K562 (cell line): ENCODE results near the gene BAD. TPM values are rescaled to one million over a fixed set of nuclear protein-coding genes. Genes with fewer than 3 reads are reported as not detected.

Experiments used
- BACH1 ChIP-seq: fragments of 200-800 bp; sonication (Bioruptor generic); IDR thresholded peaks from 2 replicates; pipeline ENCODE4 v1.6.1; 2016; ENCODE audit warnings: missing genetic modification characterization, missing compliant biosample characterization
- C11orf30 ChIP-seq: fragments of 450-650 bp; IDR thresholded peaks from 2 replicates; pipeline ENCODE4 v1.6.1; 2016; ENCODE audit warnings: low read depth, mild to moderate bottlenecking
- CREBBP ChIP-seq: IDR thresholded peaks from one replicate; pipeline ENCODE4 v1.6.1; 2012; ENCODE audit warnings: low read depth, mild to moderate bottlenecking, control low read depth, inconsistent platforms, low read length
- CTCF ChIP-seq, 3 experiments: IDR thresholded peaks in 2 of 3; conservative IDR thresholded peaks in 1 of 3; 2 replicates each; pipeline ENCODE4 v1.5.1; 2011 to 2012; ENCODE audit warnings: low read length in 3 of 3, mild to moderate bottlenecking in 3 of 3, control low read depth in 2 of 3, improper control_type of control experiment in 1 of 3, inconsistent platforms in 1 of 3, low read depth in 1 of 3, mixed read lengths in 1 of 3, moderate library complexity in 1 of 3; ENCODE audit not compliant: insufficient read depth in 2 of 3
- HDAC8 ChIP-seq: fragments of 450-650 bp; IDR thresholded peaks from 2 replicates; pipeline ENCODE4 v1.6.1; 2016; ENCODE audit warnings: mild to moderate bottlenecking, missing genetic modification characterization, moderate library complexity, missing compliant biosample characterization
- MAFK ChIP-seq: IDR thresholded peaks from 2 replicates; pipeline ENCODE4 v1.6.1; 2011; ENCODE audit warnings: low read length, improper control_type of control experiment
- NCOA1 ChIP-seq: fragments of 450-650 bp; IDR thresholded peaks from 2 replicates; pipeline ENCODE4 v1.6.1; 2016; ENCODE audit warnings: low read depth
- POLR2B ChIP-seq: fragments of 450-650 bp; IDR thresholded peaks from 2 replicates; pipeline ENCODE4 v1.6.1; 2018; ENCODE audit warnings: low read depth; ENCODE audit not compliant: partially characterized antibody
- RBM14 ChIP-seq: fragments of 200-400 bp; formaldehyde crosslinking; IDR thresholded peaks from 2 replicates; pipeline ENCODE4 v1.6.1; 2018; ENCODE audit warnings: low read depth, mild to moderate bottlenecking, low read length, moderate library complexity, borderline replicate concordance; ENCODE audit not compliant: insufficient read depth
- RBM15 ChIP-seq: fragments of 200-400 bp; formaldehyde crosslinking; IDR thresholded peaks from 2 replicates; pipeline ENCODE4 v1.6.1; 2018; ENCODE audit warnings: mild to moderate bottlenecking, low read length, moderate library complexity; ENCODE audit not compliant: insufficient read depth
- SMARCA4 ChIP-seq: fragments of 450-650 bp; IDR thresholded peaks from 2 replicates; pipeline ENCODE4 v1.6.1; 2016
- STAT5B ChIP-seq: fragments of 250-450 bp; sonication (Bioruptor Pico); IDR thresholded peaks from 2 replicates; pipeline ENCODE4 v1.8.0; 2021; ENCODE audit warnings: mild to moderate bottlenecking, inconsistent platforms
- TAF15 ChIP-seq: fragments of 200-400 bp; formaldehyde crosslinking; IDR thresholded peaks from 2 replicates; pipeline ENCODE4 v1.6.1; 2017; ENCODE audit warnings: mild to moderate bottlenecking, low read depth, low read length, moderate library complexity
- TBL1XR1 ChIP-seq, 2 experiments: IDR thresholded peaks; 2 replicates each; pipeline ENCODE4 v1.6.1; 2012; ENCODE audit warnings: improper control_type of control experiment in 2 of 2, low read length in 2 of 2, mild to moderate bottlenecking in 1 of 2
- TOE1 ChIP-seq, 2 experiments: fragments of 450-650 bp in 1 of 2; sonication (generic) in 1 of 2; formaldehyde crosslinking in 1 of 2; IDR thresholded peaks; 2 replicates each; pipeline versions ENCODE4 v1.7.1 to v1.8.0; 2016 to 2022; ENCODE audit warnings: borderline replicate concordance in 2 of 2, mild to moderate bottlenecking in 2 of 2, antibody characterized with exemption in 1 of 2, inconsistent platforms in 1 of 2, low read depth in 1 of 2, missing genetic modification reagents in 1 of 2, moderate library complexity in 1 of 2
- YY1 ChIP-seq, 3 experiments: IDR thresholded peaks; 2 replicates each; pipeline ENCODE4 v1.6.1; 2011; ENCODE audit warnings: low read length in 2 of 3, mild to moderate bottlenecking in 2 of 3, moderate library complexity in 2 of 3, borderline replicate concordance in 1 of 3, control low read depth in 1 of 3, low read depth in 1 of 3; ENCODE audit not compliant: insufficient read depth in 3 of 3, insufficient replicate concordance in 2 of 3, control insufficient read depth in 1 of 3, insufficient read length in 1 of 3; ENCODE audit errors: extremely low read depth in 1 of 3
- ZC3H8 ChIP-seq: fragments of 450-650 bp; IDR thresholded peaks from 2 replicates; pipeline ENCODE4 v1.6.1; 2017
- ZNF232 ChIP-seq: sonication (generic); formaldehyde crosslinking; IDR thresholded peaks from 2 replicates; pipeline ENCODE4 v1.8.0; 2022; ENCODE audit warnings: mild to moderate bottlenecking, missing genetic modification reagents
- ZNF431 ChIP-seq: sonication (generic); formaldehyde crosslinking; IDR thresholded peaks from 2 replicates; pipeline ENCODE4 v1.8.0; 2022; ENCODE audit warnings: mild to moderate bottlenecking, missing genetic modification reagents
- ZNF707 ChIP-seq: fragments of 250-450 bp; sonication (Bioruptor Pico); conservative IDR thresholded peaks from 2 replicates; pipeline ENCODE4 v1.8.0; 2022; ENCODE audit warnings: inconsistent platforms, mild to moderate bottlenecking, moderate library complexity
- polyA plus RNA-seq, 8 experiments: library from polyadenylated mRNA; depleted of rRNA in 4 of 8; stranded (reverse) in 5 of 8; unstranded in 3 of 8; fragments of >200 nt; fragmentation: Nextera tagmentation in 2 of 8; fragmentation: Illumina TruSeq in 1 of 8; extraction: Ambion mirVana in 2 of 8; extraction: Trizol in 1 of 8; gene quantifications; 2 replicates each; pipeline versions ENCODE4 v1.2.1 to v1.2.3, GENCODE V29; 2011 to 2014; ENCODE audit warnings: inconsistent platforms in 1 of 8, missing spikeins in 1 of 8
- total RNA-seq, 7 experiments: library from RNA; depleted of rRNA in 6 of 7; stranded (reverse); fragments of >200 nt in 6 of 7; fragmentation: Illumina TruSeq in 2 of 7; extraction: Trizol in 2 of 7; gene quantifications; 2 replicates each; pipeline versions ENCODE4 v1.2.1 to v1.2.3, GENCODE V29; 2011 to 2021; ENCODE audit warnings: low replicate concordance in 1 of 7
- TF ChIP-seq, protein P1 (sequence below), 3 experiments: fragments of 200-800 bp in 1 of 3; fragments of 250-450 bp in 1 of 3; fragments of 450-650 bp in 1 of 3; sonication (Bioruptor Pico) in 1 of 3; sonication (Bioruptor generic) in 1 of 3; formaldehyde crosslinking in 1 of 3; IDR thresholded peaks; 2 replicates each; pipeline versions ENCODE4 v1.6.1 to v1.8.0; 2016 to 2022; ENCODE audit warnings: mild to moderate bottlenecking in 2 of 3, missing genetic modification characterization in 2 of 3, missing compliant biosample characterization in 1 of 3, moderate library complexity in 1 of 3

The BAD gene
- total and polyA plus RNA-seq, 9 of the 15 experiments (the other 6 are each of a cell fraction or from before 2014, with no cell fraction given), result 0.61 to 45.6 (median 11.8) TPM

GRCh38 chr11:64331569-64332371 lies 47.3 kb upstream of the BAD start (continued):
- no peak for TF ChIP-seq TAF15
- peak; percentile 52; the same call in 1 of the 2 replicates for TF ChIP-seq HDAC8 (tag)
- peak; percentile 79 for TF ChIP-seq TOE1 (IDR thresholded peaks at IDR 0.05; ENCODE audit: borderline replicate concordance)
- TF ChIP-seq TOE1 (CRISPR knock-in tag; IDR thresholded peaks at IDR 0.05; ENCODE audit: borderline replicate concordance, low read depth), result no peak
- TF ChIP-seq ZNF431 (CRISPR knock-in tag), result no peak
- no peak for TF ChIP-seq RBM14
- TF ChIP-seq NCOA1, result peak; percentile 61; the same call in 1 of the 2 replicates
- TF ChIP-seq STAT5B (CRISPR knock-in tag), result no peak
- TF ChIP-seq SMARCA4, result peak; percentile 91
- peak; percentile 44 for TF ChIP-seq POLR2B
- TF ChIP-seq ZNF232 (CRISPR knock-in tag), result no peak
- TF ChIP-seq, protein P1, sequence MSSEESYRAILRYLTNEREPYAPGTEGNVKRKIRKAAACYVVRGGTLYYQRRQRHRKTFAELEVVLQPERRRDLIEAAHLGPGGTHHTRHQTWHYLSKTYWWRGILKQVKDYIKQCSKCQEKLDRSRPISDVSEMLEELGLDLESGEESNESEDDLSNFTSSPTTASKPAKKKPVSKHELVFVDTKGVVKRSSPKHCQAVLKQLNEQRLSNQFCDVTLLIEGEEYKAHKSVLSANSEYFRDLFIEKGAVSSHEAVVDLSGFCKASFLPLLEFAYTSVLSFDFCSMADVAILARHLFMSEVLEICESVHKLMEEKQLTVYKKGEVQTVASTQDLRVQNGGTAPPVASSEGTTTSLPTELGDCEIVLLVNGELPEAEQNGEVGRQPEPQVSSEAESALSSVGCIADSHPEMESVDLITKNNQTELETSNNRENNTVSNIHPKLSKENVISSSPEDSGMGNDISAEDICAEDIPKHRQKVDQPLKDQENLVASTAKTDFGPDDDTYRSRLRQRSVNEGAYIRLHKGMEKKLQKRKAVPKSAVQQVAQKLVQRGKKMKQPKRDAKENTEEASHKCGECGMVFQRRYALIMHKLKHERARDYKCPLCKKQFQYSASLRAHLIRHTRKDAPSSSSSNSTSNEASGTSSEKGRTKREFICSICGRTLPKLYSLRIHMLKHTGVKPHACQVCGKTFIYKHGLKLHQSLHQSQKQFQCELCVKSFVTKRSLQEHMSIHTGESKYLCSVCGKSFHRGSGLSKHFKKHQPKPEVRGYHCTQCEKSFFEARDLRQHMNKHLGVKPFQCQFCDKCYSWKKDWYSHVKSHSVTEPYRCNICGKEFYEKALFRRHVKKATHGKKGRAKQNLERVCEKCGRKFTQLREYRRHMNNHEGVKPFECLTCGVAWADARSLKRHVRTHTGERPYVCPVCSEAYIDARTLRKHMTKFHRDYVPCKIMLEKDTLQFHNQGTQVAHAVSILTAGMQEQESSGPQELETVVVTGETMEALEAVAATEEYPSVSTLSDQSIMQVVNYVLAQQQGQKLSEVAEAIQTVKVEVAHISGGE (CRISPR knock-in tag; IDR thresholded peaks at IDR 0.05), result no peak; a peak in 1 of 6 replicates
- peak; percentile 75 to 79 (median 78) for TF ChIP-seq CTCF (IDR thresholded peaks at IDR 0.05 in 2 of 3, conservative IDR thresholded peaks at IDR 0.05 in 1 of 3; ENCODE audit: insufficient read depth in 2 of 3, low read depth in 1 of 3, low read length in 3 of 3)
- no peak for TF ChIP-seq ZNF707 (CRISPR knock-in tag)
- TF ChIP-seq TBL1XR1 (IDR thresholded peaks at IDR 0.05; ENCODE audit: low read length in 2 of 2), result peak in 1 of 2 experiments; percentile 42; a peak in 1 of 4 replicates
- peak; percentile 78 for TF ChIP-seq MAFK
- TF ChIP-seq C11orf30, result peak; percentile 82
- TF ChIP-seq CREBBP, result no peak
- peak; percentile 88; the same call in 1 of the 2 replicates for TF ChIP-seq ZC3H8
- TF ChIP-seq YY1 (IDR thresholded peaks at IDR 0.05; ENCODE audit: borderline replicate concordance in 1 of 3, control insufficient read depth in 1 of 3, extremely low read depth in 1 of 3, insufficient read depth in 3 of 3, insufficient read length in 1 of 3, insufficient replicate concordance in 2 of 3, low read depth in 1 of 3, low read length in 2 of 3), result peak in 2 of 3 experiments; percentile 49 to 75
- peak; percentile 91 for TF ChIP-seq BACH1 (tag)
- TF ChIP-seq RBM15, result no peak
